Measurements from ENCODE around the gene SDC4. TPM values are rescaled to one million over a fixed set of nuclear protein-coding genes. Genes with fewer than 3 reads are reported as not detected.

The SDC4 gene
- polyA plus RNA-seq, 1 experiment: 147 TPM

- POLR2A ChIA-PET: interaction anchor here (2.5 kb wide), 1 partner anchor 8 kb away, joined by 8 read pairs; no protein-coding TSS in a partner anchor
- no peaks in the 10 kb centered on the region for H3K27me3 ChIP-seq (ENCODE audit: control insufficient read depth, insufficient read depth, low read length)
- TF ChIP-seq, protein P1, sequence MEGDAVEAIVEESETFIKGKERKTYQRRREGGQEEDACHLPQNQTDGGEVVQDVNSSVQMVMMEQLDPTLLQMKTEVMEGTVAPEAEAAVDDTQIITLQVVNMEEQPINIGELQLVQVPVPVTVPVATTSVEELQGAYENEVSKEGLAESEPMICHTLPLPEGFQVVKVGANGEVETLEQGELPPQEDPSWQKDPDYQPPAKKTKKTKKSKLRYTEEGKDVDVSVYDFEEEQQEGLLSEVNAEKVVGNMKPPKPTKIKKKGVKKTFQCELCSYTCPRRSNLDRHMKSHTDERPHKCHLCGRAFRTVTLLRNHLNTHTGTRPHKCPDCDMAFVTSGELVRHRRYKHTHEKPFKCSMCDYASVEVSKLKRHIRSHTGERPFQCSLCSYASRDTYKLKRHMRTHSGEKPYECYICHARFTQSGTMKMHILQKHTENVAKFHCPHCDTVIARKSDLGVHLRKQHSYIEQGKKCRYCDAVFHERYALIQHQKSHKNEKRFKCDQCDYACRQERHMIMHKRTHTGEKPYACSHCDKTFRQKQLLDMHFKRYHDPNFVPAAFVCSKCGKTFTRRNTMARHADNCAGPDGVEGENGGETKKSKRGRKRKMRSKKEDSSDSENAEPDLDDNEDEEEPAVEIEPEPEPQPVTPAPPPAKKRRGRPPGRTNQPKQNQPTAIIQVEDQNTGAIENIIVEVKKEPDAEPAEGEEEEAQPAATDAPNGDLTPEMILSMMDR (IDR thresholded peaks at IDR 0.05; ENCODE audit: insufficient read depth, low read depth, low read length): no peak
- peak overlapping the region; percentile 62 for H3K4me3 ChIP-seq (ENCODE audit: low read depth, low read length)
- H3K36me3 ChIP-seq (ENCODE audit: control insufficient read depth, insufficient read depth, low read length): peaks cover 8% of the 10 kb centered on the region
- CTCF ChIA-PET: interaction anchor here (0.5 to 2.1 kb wide), 7 partner anchors 13 to 426 kb away, joined by 3 to 8 read pairs (median 4); partner anchors contain the start of gene SYS1
- DNase-seq (ENCODE audit: low read depth): no peak
Measured at GRCh38 chr20:45345104-45345936, 2.9 kb downstream of the SDC4 start.

- Histone ChIP-seq H3K27me3 (ENCODE audit: control insufficient read depth, insufficient read depth, low read length) (no peaks in the 10 kb centered on the region), H3K36me3 (ENCODE audit: control insufficient read depth, insufficient read depth, low read length) (peaks cover 14% of the 10 kb centered on the region), H3K4me3 (ENCODE audit: low read depth, low read length) (peak overlapping the region; percentile 19)
- peak; percentile 73 for DNase-seq (ENCODE audit: low read depth)
- TF ChIP-seq, protein P1 (IDR thresholded peaks at IDR 0.05; ENCODE audit: insufficient read depth, low read depth, low read length): no peak
- POLR2A ChIA-PET: interaction anchor here (0.8 to 1.0 kb wide), 2 partner anchors 18 to 435 kb away, joined by 3 to 12 read pairs; no protein-coding TSS in a partner anchor
- CTCF ChIA-PET: interaction anchor here (0.6 to 2.1 kb wide), 6 partner anchors 12 to 427 kb away, joined by 3 to 8 read pairs (median 4); partner anchors contain the start of gene SYS1
Measured at GRCh38 chr20:45344168-45344860, 3.9 kb downstream of the SDC4 start.

DNA sequence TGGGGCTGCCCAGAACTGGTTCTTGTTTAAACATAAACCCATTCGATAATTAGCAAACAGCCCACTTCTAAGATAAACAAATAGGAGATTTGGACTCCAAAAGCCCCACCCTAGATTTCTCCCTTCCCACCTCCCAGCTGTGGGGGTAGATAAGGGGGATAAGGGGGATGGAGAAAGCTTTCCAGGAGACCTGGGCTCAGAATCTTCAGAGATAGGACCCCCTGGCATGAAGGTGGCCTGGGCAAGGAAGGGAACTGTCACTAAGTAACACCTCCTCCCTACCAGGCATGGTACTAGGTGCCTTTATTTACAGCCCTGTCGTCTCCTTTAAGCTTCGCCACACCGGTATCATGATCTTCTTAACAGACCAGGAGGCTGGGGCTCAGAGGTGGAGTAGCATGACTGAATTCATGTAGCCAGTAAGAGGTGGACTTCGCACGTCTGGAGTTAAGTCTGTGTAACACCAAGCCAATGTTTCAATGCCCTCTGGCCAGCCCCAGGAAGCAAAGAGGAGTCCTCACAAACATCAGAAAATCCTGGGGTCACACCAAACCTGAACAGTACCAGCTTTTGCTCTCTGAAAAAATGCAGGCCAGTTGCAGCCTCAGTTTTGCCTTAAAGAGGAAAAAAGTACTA is 4.6 kb downstream of the SDC4 start:
- POLR2A ChIA-PET: interaction anchor here (0.8 to 1.0 kb wide), 2 partner anchors 17 to 436 kb away, joined by 3 to 12 read pairs; no protein-coding TSS in a partner anchor
- TF ChIP-seq, protein P1 (IDR thresholded peaks at IDR 0.05; ENCODE audit: insufficient read depth, low read depth, low read length): no peak
- H3K36me3 ChIP-seq (ENCODE audit: control insufficient read depth, insufficient read depth, low read length): peaks cover 16% of the 10 kb centered on the region
- CTCF ChIA-PET: interaction anchor here (1.2 to 2.1 kb wide), 3 partner anchors 19 to 428 kb away, joined by 5 to 8 read pairs (median 8); partner anchors contain the start of gene SYS1
- DNase-seq (ENCODE audit: low read depth): no peak
- H3K27me3 ChIP-seq (ENCODE audit: control insufficient read depth, insufficient read depth, low read length): no peaks in the 10 kb centered on the region
- peak overlapping the region; percentile 1; the same call in 1 of the 2 replicates for H3K4me3 ChIP-seq (ENCODE audit: low read depth, low read length)

DNA sequence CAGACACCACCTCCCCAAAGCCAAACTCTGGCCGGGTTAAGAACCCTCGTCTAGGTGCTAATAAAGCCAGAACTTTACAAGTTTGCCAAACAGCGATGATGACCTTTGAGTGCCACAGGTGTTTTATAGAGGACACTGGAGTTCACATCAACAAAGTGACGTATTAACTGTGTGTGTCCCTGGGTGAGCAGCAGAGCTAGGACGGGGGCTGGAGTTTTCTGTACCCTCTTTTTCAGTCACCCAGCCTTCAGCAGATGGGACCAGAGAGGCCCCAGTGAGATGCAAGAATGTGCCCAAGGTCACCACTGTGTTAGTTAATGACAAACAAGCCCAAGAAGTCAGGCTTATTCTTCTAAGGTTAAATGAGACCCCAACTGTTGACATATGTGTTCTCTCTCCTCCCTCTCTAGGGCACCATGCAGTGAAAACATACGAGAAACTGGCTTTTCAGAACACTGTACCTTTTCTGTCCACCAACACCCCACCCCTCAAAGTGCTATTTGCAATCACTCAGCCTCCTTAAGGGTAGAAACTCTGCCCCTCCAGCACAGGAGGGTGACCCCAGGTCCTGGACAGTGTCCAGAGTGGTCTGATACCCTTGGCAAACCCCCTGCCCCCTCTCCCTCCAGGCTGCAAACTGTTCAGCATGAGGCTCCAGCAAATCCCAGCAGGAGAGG is 5.2 kb downstream of the SDC4 start:
- TF ChIP-seq, protein P1 (IDR thresholded peaks at IDR 0.05; ENCODE audit: insufficient read depth, low read depth, low read length): no peak
- Histone ChIP-seq H3K27me3 (ENCODE audit: control insufficient read depth, insufficient read depth, low read length) (no peaks in the 10 kb centered on the region), H3K4me3 (ENCODE audit: low read depth, low read length) (peak overlapping the region; percentile 1; the same call in 1 of the 2 replicates), H3K36me3 (ENCODE audit: control insufficient read depth, insufficient read depth, low read length) (peaks cover 16% of the 10 kb centered on the region)
- no peak for DNase-seq (ENCODE audit: low read depth)
- CTCF ChIA-PET: interaction anchor here (1.5 kb wide), 1 partner anchor 22 kb away, joined by 4 read pairs; no protein-coding TSS in a partner anchor
- POLR2A ChIA-PET: no interaction called here
